Measurements from ENCODE around the gene STIM1.
"Not testable (repeated sequence)": the region's sequence is repeated elsewhere in the genome, so short reads cannot be mapped to it uniquely, and the experiment has no call there.

Gene STIM1

DNA sequence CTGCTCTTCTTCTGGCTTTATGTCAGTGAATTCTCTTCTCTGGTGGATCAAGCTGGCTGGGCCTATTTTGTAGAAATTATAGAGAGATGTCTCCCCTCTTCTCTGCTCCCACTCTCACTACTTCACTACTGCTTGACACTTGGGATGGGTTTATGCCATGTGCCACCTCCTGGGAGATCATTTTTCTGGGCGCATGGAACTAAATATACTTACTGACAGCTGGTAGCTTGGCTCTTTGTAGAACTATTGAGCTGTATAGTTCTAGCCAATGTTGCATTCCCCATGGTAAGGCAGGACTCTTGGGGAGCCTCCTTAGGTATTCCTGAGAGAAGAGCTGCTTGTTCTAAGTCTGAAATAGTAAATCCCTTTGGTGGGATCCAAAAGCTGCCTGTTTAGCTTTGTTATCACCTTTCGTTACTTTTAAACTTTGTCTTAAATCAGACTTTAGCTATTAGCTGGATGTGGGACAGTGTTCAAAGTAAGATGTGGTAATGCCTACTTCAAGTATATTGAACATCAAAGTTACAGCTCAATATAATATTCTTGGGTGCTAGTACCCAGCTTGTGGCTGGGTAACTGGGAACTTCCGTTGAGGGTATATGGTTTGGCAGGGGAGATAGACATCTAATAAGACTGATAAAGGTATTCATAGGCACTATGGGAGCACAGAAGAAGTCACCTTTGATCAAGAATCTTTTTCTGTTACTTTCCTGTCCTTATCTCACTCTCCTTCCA is 151.6 kb downstream of the STIM1 start:
- TF ChIP-seq EZH2phosphoT487 (conservative IDR thresholded peaks at IDR 0.05; ENCODE audit: low read length): no peak
- TF ChIP-seq CTCF (IDR thresholded peaks at IDR 0.05; ENCODE audit: insufficient read depth, low read length, poor library complexity, severe bottlenecking): no peak
- H3K27me3 ChIP-seq (ENCODE audit: low read length): no peaks in the 10 kb centered on the region
- no peak overlapping the region for H3K4me2 ChIP-seq (ENCODE audit: low read depth, low read length, poor library complexity, severe bottlenecking)

GRCh38 chr11:4008116-4008515 is 152.7 kb downstream of the STIM1 start:
- no peaks in the 10 kb centered on the region for H3K79me2 ChIP-seq (ENCODE audit: insufficient read depth, low read length)
- TF ChIP-seq EZH2phosphoT487 (conservative IDR thresholded peaks at IDR 0.05; ENCODE audit: low read length): no peak
- no peak for TF ChIP-seq CTCF (IDR thresholded peaks at IDR 0.05; ENCODE audit: insufficient read depth, low read length, poor library complexity, severe bottlenecking)
- H3K4me2 ChIP-seq (ENCODE audit: low read depth, low read length, poor library complexity, severe bottlenecking): no peak overlapping the region
- no peaks in the 10 kb centered on the region for H3F3A ChIP-seq (ENCODE audit: insufficient read depth)
- H3K9ac ChIP-seq (ENCODE audit: low read length): no peak overlapping the region
- no peaks in the 10 kb centered on the region for H3K36me3 ChIP-seq (ENCODE audit: low read length)
- H3K27me3 ChIP-seq (ENCODE audit: low read length): no peaks in the 10 kb centered on the region
- H2AFZ ChIP-seq (ENCODE audit: low read depth, low read length, severe bottlenecking): no peak overlapping the region
- H3K9me3 ChIP-seq (ENCODE audit: insufficient read depth, low read length): no peaks in the 10 kb centered on the region
- H3K27ac ChIP-seq (ENCODE audit: low read depth, low read length): no peak overlapping the region
- H4K20me1 ChIP-seq (ENCODE audit: low read depth, low read length): no peaks in the 10 kb centered on the region
- H3K9me2 ChIP-seq (replicated peaks; ENCODE audit: insufficient read depth, low read length): no peaks in the 10 kb centered on the region
- no peak overlapping the region for H3K4me3 ChIP-seq (ENCODE audit: insufficient read depth, low read length, poor library complexity, severe bottlenecking)

More for the DNA sequence above, 151.6 kb downstream of the STIM1 start:
- Histone ChIP-seq H3K4me3 (ENCODE audit: insufficient read depth, low read length, poor library complexity, severe bottlenecking) (no peak overlapping the region), H3F3A (ENCODE audit: insufficient read depth) (no peaks in the 10 kb centered on the region), H3K79me2 (ENCODE audit: insufficient read depth, low read length) (no peaks in the 10 kb centered on the region), H2AFZ (ENCODE audit: low read depth, low read length, severe bottlenecking) (no peak overlapping the region), H3K9ac (ENCODE audit: low read length) (no peak overlapping the region), H3K9me3 (ENCODE audit: insufficient read depth, low read length) (no peaks in the 10 kb centered on the region), H3K36me3 (ENCODE audit: low read length) (no peaks in the 10 kb centered on the region), H3K27ac (ENCODE audit: low read depth, low read length) (no peak overlapping the region), H3K9me2 (replicated peaks; ENCODE audit: insufficient read depth, low read length) (no peaks in the 10 kb centered on the region), H4K20me1 (ENCODE audit: low read depth, low read length) (no peaks in the 10 kb centered on the region)

- H3K9me3 ChIP-seq (ENCODE audit: insufficient read depth, low read length); H3F3A ChIP-seq (ENCODE audit: insufficient read depth); H3K79me2 ChIP-seq (ENCODE audit: insufficient read depth, low read length); H3K4me2 ChIP-seq (ENCODE audit: low read depth, low read length, poor library complexity, severe bottlenecking); H3K27me3 ChIP-seq (ENCODE audit: low read length); H3K4me3 ChIP-seq (ENCODE audit: insufficient read depth, low read length, poor library complexity, severe bottlenecking); H4K20me1 ChIP-seq (ENCODE audit: low read depth, low read length); H3K27ac ChIP-seq (ENCODE audit: low read depth, low read length); H3K36me3 ChIP-seq (ENCODE audit: low read length); H3K9ac ChIP-seq (ENCODE audit: low read length); H3K9me2 ChIP-seq (replicated peaks; ENCODE audit: insufficient read depth, low read length); H2AFZ ChIP-seq (ENCODE audit: low read depth, low read length, severe bottlenecking): not testable (repeated sequence)
Observed at GRCh38 chr11:4016602-4017001, 161.1 kb downstream of the STIM1 start.

DNA sequence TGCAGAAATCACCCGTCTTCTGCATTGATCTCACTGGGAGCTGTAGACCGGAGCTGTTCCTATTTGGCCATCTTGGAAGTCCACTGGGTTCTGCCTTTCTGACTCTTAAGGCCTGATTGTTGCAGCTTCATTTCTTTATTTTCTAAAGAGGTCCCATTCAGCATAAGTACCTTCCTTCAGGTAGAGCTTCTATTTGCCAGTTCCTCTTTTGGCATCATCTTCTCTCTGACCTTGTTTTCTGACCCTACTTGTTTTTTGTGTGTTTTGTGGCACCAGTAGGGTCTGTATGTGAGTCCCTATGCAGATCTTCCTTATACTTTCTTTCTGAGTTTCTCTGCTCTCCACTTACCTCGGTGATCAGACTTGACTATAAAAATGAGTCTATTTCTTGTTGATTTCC is 161.7 kb downstream of the STIM1 start:
- Histone ChIP-seq H4K20me1 (ENCODE audit: low read depth, low read length) (no peaks in the 10 kb centered on the region), H3K79me2 (ENCODE audit: insufficient read depth, low read length) (no peaks in the 10 kb centered on the region), H3K27ac (ENCODE audit: low read depth, low read length) (no peak overlapping the region), H2AFZ (ENCODE audit: low read depth, low read length, severe bottlenecking) (no peak overlapping the region), H3F3A (ENCODE audit: insufficient read depth) (no peaks in the 10 kb centered on the region), H3K4me2 (ENCODE audit: low read depth, low read length, poor library complexity, severe bottlenecking) (no peak overlapping the region), H3K27me3 (ENCODE audit: low read length) (no peaks in the 10 kb centered on the region), H3K4me3 (ENCODE audit: insufficient read depth, low read length, poor library complexity, severe bottlenecking) (no peak overlapping the region), H3K9me3 (ENCODE audit: insufficient read depth, low read length) (no peaks in the 10 kb centered on the region), H3K9me2 (replicated peaks; ENCODE audit: insufficient read depth, low read length) (no peaks in the 10 kb centered on the region), H3K36me3 (ENCODE audit: low read length) (no peaks in the 10 kb centered on the region), H3K9ac (ENCODE audit: low read length) (no peak overlapping the region)
- TF ChIP-seq EZH2phosphoT487 (conservative IDR thresholded peaks at IDR 0.05; ENCODE audit: low read length): no peak
- no peak for TF ChIP-seq CTCF (IDR thresholded peaks at IDR 0.05; ENCODE audit: insufficient read depth, low read length, poor library complexity, severe bottlenecking)

Measured in SU-DHL-6 (cell line).